Stimulated activated effector memory CD8-positive, alpha-beta T cell treated with anti-CD3 and anti-CD28 coated beads, Interleukin-12 subunit alpha, Interleukin-12 subunit beta, amount 100 ng/mL, for 72 hours (primary cell): Measurements from ENCODE around the gene PAPLN.
"Not testable (repeated sequence)": the region's sequence is repeated elsewhere in the genome, so short reads cannot be mapped to it uniquely, and the experiment has no call there.

Source experiments
- ATAC-seq: fragments of 150-1000 bp; cut with Tn5 transposase; 2 replicates; pipeline ENCODE4 v1.10.0; 2021
- DNase-seq, 2 donors: peaks; one replicate each; pipeline ENCODE4 v3.0.0; 2021 to 2022; ENCODE audit warnings: low spot score in 2 of 2
- H3K27ac Mint-ChIP-seq: one replicate; pipeline ENCODE4 v1.8.0; 2022; ENCODE audit warnings: mild to moderate bottlenecking, mixed read lengths
- H3K36me3 Mint-ChIP-seq: one replicate; pipeline ENCODE4 v1.8.0; 2022; ENCODE audit warnings: mild to moderate bottlenecking, mixed read lengths
- H3K4me1 Mint-ChIP-seq: one replicate; pipeline ENCODE4 v1.8.0; 2022; ENCODE audit warnings: mixed read lengths
- H3K4me3 Mint-ChIP-seq: one replicate; pipeline ENCODE4 v1.8.0; 2022; ENCODE audit warnings: mild to moderate bottlenecking, mixed read lengths
- H3K9me3 Mint-ChIP-seq: one replicate; pipeline ENCODE4 v1.8.0; 2022; ENCODE audit warnings: mixed read lengths

PAPLN gene

GRCh38 chr14:73280903-73281302 is 43.6 kb downstream of the PAPLN start:
- DNase-seq (no peak), ATAC-seq (no peak)
- Mint-ChIP-seq H3K9me3 (no peaks in the 10 kb centered on the region), H3K4me3 (no peak overlapping the region), H3K4me1 (peaks cover 6% of the 10 kb centered on the region), H3K36me3 (peaks cover 92% of the 10 kb centered on the region), H3K27ac (no peak overlapping the region)

GRCh38 chr14:73283608-73284379 is 46.5 kb downstream of the PAPLN start:
- Mint-ChIP-seq H3K27ac (no peak overlapping the region), H3K4me3 (no peak overlapping the region), H3K9me3 (no peaks in the 10 kb centered on the region), H3K4me1 (peaks cover 7% of the 10 kb centered on the region), H3K36me3 (peaks cover 85% of the 10 kb centered on the region)
- ATAC-seq: no peak
- DNase-seq: no peak

- Mint-ChIP-seq H3K9me3 (no peaks in the 10 kb centered on the region), H3K4me1 (peaks cover 19% of the 10 kb centered on the region), H3K27ac (no peak overlapping the region), H3K4me3 (no peak overlapping the region), H3K36me3 (peaks cover 67% of the 10 kb centered on the region)
- ATAC-seq: no peak
- no peak for DNase-seq
Measured at GRCh38 chr14:73285979-73286378, 48.7 kb downstream of the PAPLN start.

GRCh38 chr14:73286598-73286997 is 49.3 kb downstream of the PAPLN start:
- ATAC-seq (no peak), DNase-seq (no peak)
- no peak overlapping the region for H3K4me3 Mint-ChIP-seq
- no peaks in the 10 kb centered on the region for H3K9me3 Mint-ChIP-seq
- no peak overlapping the region for H3K27ac Mint-ChIP-seq
- H3K4me1 Mint-ChIP-seq: peaks cover 20% of the 10 kb centered on the region
- H3K36me3 Mint-ChIP-seq: peaks cover 63% of the 10 kb centered on the region

GRCh38 chr14:73287071-73287470 is 49.8 kb downstream of the PAPLN start:
- Mint-ChIP-seq H3K4me1 (peaks cover 20% of the 10 kb centered on the region), H3K9me3 (no peaks in the 10 kb centered on the region), H3K27ac (peak overlapping the region; percentile 50), H3K36me3 (peaks cover 63% of the 10 kb centered on the region), H3K4me3 (no peak overlapping the region)
- DNase-seq (no peak), ATAC-seq (no peak)

GRCh38 chr14:73289308-73289707 is 52.0 kb downstream of the PAPLN start:
- H3K4me3 Mint-ChIP-seq: no peak overlapping the region
- H3K27ac Mint-ChIP-seq: no peak overlapping the region
- ATAC-seq: no peak
- H3K9me3 Mint-ChIP-seq: no peaks in the 10 kb centered on the region
- H3K36me3 Mint-ChIP-seq: peaks cover 65% of the 10 kb centered on the region
- H3K4me1 Mint-ChIP-seq: peaks cover 31% of the 10 kb centered on the region
- DNase-seq: no peak

GRCh38 chr14:73289729-73290128 is 52.4 kb downstream of the PAPLN start:
- no peak overlapping the region for H3K4me3 Mint-ChIP-seq
- no peak overlapping the region for H3K27ac Mint-ChIP-seq
- peaks cover 61% of the 10 kb centered on the region for H3K36me3 Mint-ChIP-seq
- peaks cover 31% of the 10 kb centered on the region for H3K4me1 Mint-ChIP-seq
- DNase-seq (no peak), ATAC-seq (no peak)
- no peaks in the 10 kb centered on the region for H3K9me3 Mint-ChIP-seq

GRCh38 chr14:73290279-73290678 is 53.0 kb downstream of the PAPLN start:
- H3K36me3 Mint-ChIP-seq: peaks cover 57% of the 10 kb centered on the region
- no peak overlapping the region for H3K4me3 Mint-ChIP-seq
- peak; percentile 94 for ATAC-seq

GRCh38 chr14:73293782-73294781 is 56.8 kb downstream of the PAPLN start:
- H3K9me3 Mint-ChIP-seq: no peaks in the 10 kb centered on the region
- ATAC-seq (peak; percentile 45), DNase-seq (no peak)
- peaks cover 28% of the 10 kb centered on the region for H3K4me1 Mint-ChIP-seq
- peaks cover 51% of the 10 kb centered on the region for H3K36me3 Mint-ChIP-seq
- H3K27ac Mint-ChIP-seq: no peak overlapping the region
- H3K4me3 Mint-ChIP-seq: no peak overlapping the region

More at GRCh38 chr14:73290279-73290678, 53.0 kb downstream of the PAPLN start:
- no peak for DNase-seq
- H3K4me1 Mint-ChIP-seq: peaks cover 31% of the 10 kb centered on the region
- no peaks in the 10 kb centered on the region for H3K9me3 Mint-ChIP-seq
- H3K27ac Mint-ChIP-seq: no peak overlapping the region

- no peak for ATAC-seq
- no peak for DNase-seq
- H3K4me3 Mint-ChIP-seq: no peak overlapping the region
- H3K9me3 Mint-ChIP-seq: no peaks in the 10 kb centered on the region
- H3K36me3 Mint-ChIP-seq: peaks cover 47% of the 10 kb centered on the region
- peaks cover 18% of the 10 kb centered on the region for H3K4me1 Mint-ChIP-seq
- H3K27ac Mint-ChIP-seq: no peak overlapping the region
Measured at GRCh38 chr14:73295198-73295796, 58.0 kb downstream of the PAPLN start.

GRCh38 chr14:73305499-73305898 is 68.2 kb downstream of the PAPLN start:
- no peak overlapping the region for H3K27ac Mint-ChIP-seq
- ATAC-seq: no peak
- H3K36me3 Mint-ChIP-seq: no peaks in the 10 kb centered on the region
- peaks cover 5% of the 10 kb centered on the region for H3K4me1 Mint-ChIP-seq
- H3K4me3 Mint-ChIP-seq: no peak overlapping the region
- no peak for DNase-seq
- no peaks in the 10 kb centered on the region for H3K9me3 Mint-ChIP-seq

GRCh38 chr14:73307261-73307660 is 70.0 kb downstream of the PAPLN start:
- Mint-ChIP-seq H3K4me1 (peaks cover 5% of the 10 kb centered on the region), H3K9me3 (no peaks in the 10 kb centered on the region), H3K4me3 (no peak overlapping the region), H3K36me3 (no peaks in the 10 kb centered on the region), H3K27ac (no peak overlapping the region)
- ATAC-seq: no peak
- no peak for DNase-seq

- H3K4me1 Mint-ChIP-seq, ATAC-seq, H3K36me3 Mint-ChIP-seq, H3K4me3 Mint-ChIP-seq, DNase-seq, H3K9me3 Mint-ChIP-seq, H3K27ac Mint-ChIP-seq: not testable (repeated sequence)
Measured at GRCh38 chr14:73309207-73309606, 71.9 kb downstream of the PAPLN start.

- no peaks in the 10 kb centered on the region for H3K36me3 Mint-ChIP-seq
- no peak overlapping the region for H3K4me3 Mint-ChIP-seq
- no peak overlapping the region for H3K27ac Mint-ChIP-seq
- peaks cover 5% of the 10 kb centered on the region for H3K4me1 Mint-ChIP-seq
- no peak for DNase-seq
- ATAC-seq: no peak
- H3K9me3 Mint-ChIP-seq: no peaks in the 10 kb centered on the region
Measured at GRCh38 chr14:73311708-73312030, 74.4 kb downstream of the PAPLN start.

- DNase-seq (no peak), ATAC-seq (no peak)
- H3K9me3 Mint-ChIP-seq: no peaks in the 10 kb centered on the region
- no peaks in the 10 kb centered on the region for H3K4me1 Mint-ChIP-seq
- H3K36me3 Mint-ChIP-seq: no peaks in the 10 kb centered on the region
- no peak overlapping the region for H3K27ac Mint-ChIP-seq
- H3K4me3 Mint-ChIP-seq: no peak overlapping the region
Measured at GRCh38 chr14:73312687-73313086, 75.4 kb downstream of the PAPLN start.
